GM13977 (cell line): ENCODE results near the gene PPP1R9A.

Experiments used
- DNase-seq: peaks from one replicate; pipeline ENCODE4 v3.0.0; 2012; ENCODE audit warnings: low spot score
- CTCF ChIP-seq: IDR thresholded peaks from 2 replicates; pipeline ENCODE4 v1.5.1; 2012; ENCODE audit warnings: mild to moderate bottlenecking, control low read depth; ENCODE audit not compliant: insufficient read depth; ENCODE audit errors: extremely low read depth, missing control alignments
- in situ Hi-C: fragments of 300-500 bp; cut with MboI; formaldehyde crosslinking; loops from one replicate; pipeline ENCODE4 v1.12.0; 2022; ENCODE audit warnings: low sequenced_read_pairs, low pct_unique_long_range_greater_than_20kb, mixed read lengths, inconsistent platforms; ENCODE audit not compliant: unreplicated experiment

Gene PPP1R9A

GRCh38 chr7:95011146-95011928 lies 103.9 kb downstream of the PPP1R9A start:
- no peak for DNase-seq
- in situ Hi-C loops = no loop called here

GRCh38 chr7:95011995-95012394 lies 104.6 kb downstream of the PPP1R9A start:
- DNase-seq = no peak
- no peak for TF ChIP-seq CTCF

More at GRCh38 chr7:95011146-95011928, 103.9 kb downstream of the PPP1R9A start:
- no peak for TF ChIP-seq CTCF

GRCh38 chr7:95018021-95018420 lies 110.6 kb downstream of the PPP1R9A start:
- no peak for DNase-seq
- in situ Hi-C loops = no loop called here
- TF ChIP-seq CTCF = no peak

More at GRCh38 chr7:95011995-95012394, 104.6 kb downstream of the PPP1R9A start:
- in situ Hi-C loops = no loop called here

- no peak for TF ChIP-seq CTCF
- in situ Hi-C loops = no loop called here
- DNase-seq = no peak
Observed at GRCh38 chr7:95026018-95026417, 118.6 kb downstream of the PPP1R9A start.

GRCh38 chr7:95026421-95027072 lies 119.2 kb downstream of the PPP1R9A start:
- TF ChIP-seq CTCF = no peak
- in situ Hi-C loops = no loop called here
- DNase-seq = no peak

- DNase-seq = no peak
- in situ Hi-C loops = no loop called here
- no peak for TF ChIP-seq CTCF
Observed at GRCh38 chr7:95027234-95027872, 120.0 kb downstream of the PPP1R9A start.
